ENCODE data around the gene EXO1. TPM values are rescaled to one million over a fixed set of nuclear protein-coding genes. Genes with fewer than 3 reads are reported as not detected.
A peak's percentile ranks its signal among the peaks of the same experiment; 100 is the strongest.

EXO1 gene
- total and polyA plus RNA-seq, 9 of the 15 experiments (the other 6 are each of a cell fraction or from before 2014, with no cell fraction given), result 36.0 to 125 (median 83.9) TPM

DNA sequence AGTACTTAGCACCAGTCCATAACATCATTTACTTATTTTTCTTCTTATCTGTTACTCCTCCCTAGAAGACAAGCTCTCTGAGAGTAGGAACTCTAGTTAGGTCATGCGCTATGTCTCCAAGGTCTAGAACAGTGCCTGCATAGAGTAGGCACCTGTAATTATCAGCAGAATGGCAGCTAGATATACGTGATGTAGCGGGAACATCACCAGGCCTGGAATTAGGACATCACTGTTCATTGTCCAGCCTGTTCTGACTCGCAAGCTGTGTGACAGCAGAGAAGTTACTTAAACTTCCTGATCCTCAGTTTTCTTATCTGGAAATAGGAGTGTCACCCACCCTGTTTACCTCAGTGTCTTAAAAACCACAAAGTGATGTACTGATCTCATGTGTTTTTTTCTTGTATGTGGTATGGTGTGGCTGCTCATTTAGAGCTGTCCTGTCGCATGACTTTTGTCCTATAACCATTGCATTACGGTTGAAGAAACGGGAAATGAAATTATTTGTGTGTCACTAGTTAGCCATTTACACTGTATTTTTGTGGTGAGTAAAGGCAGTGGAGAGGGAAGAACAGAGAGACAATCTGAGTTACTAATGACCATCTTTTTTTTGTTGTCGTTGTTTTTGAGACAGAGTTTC lies 37.1 kb upstream of the EXO1 start (continued):
- TF ChIP-seq, protein P1, sequence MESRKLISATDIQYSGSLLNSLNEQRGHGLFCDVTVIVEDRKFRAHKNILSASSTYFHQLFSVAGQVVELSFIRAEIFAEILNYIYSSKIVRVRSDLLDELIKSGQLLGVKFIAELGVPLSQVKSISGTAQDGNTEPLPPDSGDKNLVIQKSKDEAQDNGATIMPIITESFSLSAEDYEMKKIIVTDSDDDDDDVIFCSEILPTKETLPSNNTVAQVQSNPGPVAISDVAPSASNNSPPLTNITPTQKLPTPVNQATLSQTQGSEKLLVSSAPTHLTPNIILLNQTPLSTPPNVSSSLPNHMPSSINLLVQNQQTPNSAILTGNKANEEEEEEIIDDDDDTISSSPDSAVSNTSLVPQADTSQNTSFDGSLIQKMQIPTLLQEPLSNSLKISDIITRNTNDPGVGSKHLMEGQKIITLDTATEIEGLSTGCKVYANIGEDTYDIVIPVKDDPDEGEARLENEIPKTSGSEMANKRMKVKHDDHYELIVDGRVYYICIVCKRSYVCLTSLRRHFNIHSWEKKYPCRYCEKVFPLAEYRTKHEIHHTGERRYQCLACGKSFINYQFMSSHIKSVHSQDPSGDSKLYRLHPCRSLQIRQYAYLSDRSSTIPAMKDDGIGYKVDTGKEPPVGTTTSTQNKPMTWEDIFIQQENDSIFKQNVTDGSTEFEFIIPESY (CRISPR knock-in tag; IDR thresholded peaks at IDR 0.05), result peak; percentile 72
- TF ChIP-seq PYGO2 (tag; IDR thresholded peaks at IDR 0.05), result no peak
- TF ChIP-seq ZC3H8 (IDR thresholded peaks at IDR 0.05), result no peak
- no peak for TF ChIP-seq TAF15 (IDR thresholded peaks at IDR 0.05; ENCODE audit: low read depth, low read length)
- TF ChIP-seq DIDO1 (tag; IDR thresholded peaks at IDR 0.05; ENCODE audit: low read depth), result no peak
- TF ChIP-seq THRAP3 (IDR thresholded peaks at IDR 0.05; ENCODE audit: borderline replicate concordance), result no peak
- no peak for TF ChIP-seq HNRNPL (IDR thresholded peaks at IDR 0.05; ENCODE audit: low read depth, low read length)
- TF ChIP-seq CBX3 (IDR thresholded peaks at IDR 0.05; ENCODE audit: borderline replicate concordance in 1 of 2, low read length in 2 of 2), result peak in 1 of 2 experiments; percentile 44; a peak in 1 of 3 replicates
- peak in 1 of 2 experiments; percentile 73; a peak in 1 of 4 replicates for TF ChIP-seq KDM1A (IDR thresholded peaks at IDR 0.05)
- TF ChIP-seq, protein P2, sequence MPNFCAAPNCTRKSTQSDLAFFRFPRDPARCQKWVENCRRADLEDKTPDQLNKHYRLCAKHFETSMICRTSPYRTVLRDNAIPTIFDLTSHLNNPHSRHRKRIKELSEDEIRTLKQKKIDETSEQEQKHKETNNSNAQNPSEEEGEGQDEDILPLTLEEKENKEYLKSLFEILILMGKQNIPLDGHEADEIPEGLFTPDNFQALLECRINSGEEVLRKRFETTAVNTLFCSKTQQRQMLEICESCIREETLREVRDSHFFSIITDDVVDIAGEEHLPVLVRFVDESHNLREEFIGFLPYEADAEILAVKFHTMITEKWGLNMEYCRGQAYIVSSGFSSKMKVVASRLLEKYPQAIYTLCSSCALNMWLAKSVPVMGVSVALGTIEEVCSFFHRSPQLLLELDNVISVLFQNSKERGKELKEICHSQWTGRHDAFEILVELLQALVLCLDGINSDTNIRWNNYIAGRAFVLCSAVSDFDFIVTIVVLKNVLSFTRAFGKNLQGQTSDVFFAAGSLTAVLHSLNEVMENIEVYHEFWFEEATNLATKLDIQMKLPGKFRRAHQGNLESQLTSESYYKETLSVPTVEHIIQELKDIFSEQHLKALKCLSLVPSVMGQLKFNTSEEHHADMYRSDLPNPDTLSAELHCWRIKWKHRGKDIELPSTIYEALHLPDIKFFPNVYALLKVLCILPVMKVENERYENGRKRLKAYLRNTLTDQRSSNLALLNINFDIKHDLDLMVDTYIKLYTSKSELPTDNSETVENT (CRISPR knock-in tag; IDR thresholded peaks at IDR 0.05), result no peak
- peak; percentile 17; the same call in 1 of the 2 replicates for TF ChIP-seq ZNF316 (IDR thresholded peaks at IDR 0.05)
- peak; percentile 72 for TF ChIP-seq RBM25 (IDR thresholded peaks at IDR 0.05; ENCODE audit: low read depth, low read length, severe bottlenecking)
- TF ChIP-seq, protein P3, sequence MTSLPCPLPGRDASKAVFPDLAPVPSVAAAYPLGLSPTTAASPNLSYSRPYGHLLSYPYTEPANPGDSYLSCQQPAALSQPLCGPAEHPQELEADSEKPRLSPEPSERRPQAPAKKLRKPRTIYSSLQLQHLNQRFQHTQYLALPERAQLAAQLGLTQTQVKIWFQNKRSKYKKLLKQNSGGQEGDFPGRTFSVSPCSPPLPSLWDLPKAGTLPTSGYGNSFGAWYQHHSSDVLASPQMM (CRISPR knock-in tag; IDR thresholded peaks at IDR 0.05), result no peak
- TF ChIP-seq BRD9 (IDR thresholded peaks at IDR 0.05; ENCODE audit: low read depth, partially characterized antibody), result no peak
- TF ChIP-seq, protein P4, sequence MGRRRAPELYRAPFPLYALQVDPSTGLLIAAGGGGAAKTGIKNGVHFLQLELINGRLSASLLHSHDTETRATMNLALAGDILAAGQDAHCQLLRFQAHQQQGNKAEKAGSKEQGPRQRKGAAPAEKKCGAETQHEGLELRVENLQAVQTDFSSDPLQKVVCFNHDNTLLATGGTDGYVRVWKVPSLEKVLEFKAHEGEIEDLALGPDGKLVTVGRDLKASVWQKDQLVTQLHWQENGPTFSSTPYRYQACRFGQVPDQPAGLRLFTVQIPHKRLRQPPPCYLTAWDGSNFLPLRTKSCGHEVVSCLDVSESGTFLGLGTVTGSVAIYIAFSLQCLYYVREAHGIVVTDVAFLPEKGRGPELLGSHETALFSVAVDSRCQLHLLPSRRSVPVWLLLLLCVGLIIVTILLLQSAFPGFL (CRISPR knock-in tag; IDR thresholded peaks at IDR 0.05), result no peak
- TF ChIP-seq, protein P5, sequence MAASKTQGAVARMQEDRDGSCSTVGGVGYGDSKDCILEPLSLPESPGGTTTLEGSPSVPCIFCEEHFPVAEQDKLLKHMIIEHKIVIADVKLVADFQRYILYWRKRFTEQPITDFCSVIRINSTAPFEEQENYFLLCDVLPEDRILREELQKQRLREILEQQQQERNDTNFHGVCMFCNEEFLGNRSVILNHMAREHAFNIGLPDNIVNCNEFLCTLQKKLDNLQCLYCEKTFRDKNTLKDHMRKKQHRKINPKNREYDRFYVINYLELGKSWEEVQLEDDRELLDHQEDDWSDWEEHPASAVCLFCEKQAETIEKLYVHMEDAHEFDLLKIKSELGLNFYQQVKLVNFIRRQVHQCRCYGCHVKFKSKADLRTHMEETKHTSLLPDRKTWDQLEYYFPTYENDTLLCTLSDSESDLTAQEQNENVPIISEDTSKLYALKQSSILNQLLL (CRISPR knock-in tag; IDR thresholded peaks at IDR 0.05; ENCODE audit: borderline replicate concordance), result no peak
- TF ChIP-seq, protein P6, sequence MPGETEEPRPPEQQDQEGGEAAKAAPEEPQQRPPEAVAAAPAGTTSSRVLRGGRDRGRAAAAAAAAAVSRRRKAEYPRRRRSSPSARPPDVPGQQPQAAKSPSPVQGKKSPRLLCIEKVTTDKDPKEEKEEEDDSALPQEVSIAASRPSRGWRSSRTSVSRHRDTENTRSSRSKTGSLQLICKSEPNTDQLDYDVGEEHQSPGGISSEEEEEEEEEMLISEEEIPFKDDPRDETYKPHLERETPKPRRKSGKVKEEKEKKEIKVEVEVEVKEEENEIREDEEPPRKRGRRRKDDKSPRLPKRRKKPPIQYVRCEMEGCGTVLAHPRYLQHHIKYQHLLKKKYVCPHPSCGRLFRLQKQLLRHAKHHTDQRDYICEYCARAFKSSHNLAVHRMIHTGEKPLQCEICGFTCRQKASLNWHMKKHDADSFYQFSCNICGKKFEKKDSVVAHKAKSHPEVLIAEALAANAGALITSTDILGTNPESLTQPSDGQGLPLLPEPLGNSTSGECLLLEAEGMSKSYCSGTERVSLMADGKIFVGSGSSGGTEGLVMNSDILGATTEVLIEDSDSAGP (CRISPR knock-in tag; IDR thresholded peaks at IDR 0.05), result no peak
